Activated CD4-positive, CD25-positive, alpha-beta regulatory T cell (primary cell): ENCODE results near the gene COL20A1.
"Not testable (repeated sequence)": the region's sequence is repeated elsewhere in the genome, so short reads cannot be mapped to it uniquely, and the experiment has no call there.

Source experiments
- DNase-seq, 4 experiments: peaks; one replicate each; lab custom pipeline; 2025; lab: John Stamatoyannopoulos, UW

COL20A1 gene

DNA sequence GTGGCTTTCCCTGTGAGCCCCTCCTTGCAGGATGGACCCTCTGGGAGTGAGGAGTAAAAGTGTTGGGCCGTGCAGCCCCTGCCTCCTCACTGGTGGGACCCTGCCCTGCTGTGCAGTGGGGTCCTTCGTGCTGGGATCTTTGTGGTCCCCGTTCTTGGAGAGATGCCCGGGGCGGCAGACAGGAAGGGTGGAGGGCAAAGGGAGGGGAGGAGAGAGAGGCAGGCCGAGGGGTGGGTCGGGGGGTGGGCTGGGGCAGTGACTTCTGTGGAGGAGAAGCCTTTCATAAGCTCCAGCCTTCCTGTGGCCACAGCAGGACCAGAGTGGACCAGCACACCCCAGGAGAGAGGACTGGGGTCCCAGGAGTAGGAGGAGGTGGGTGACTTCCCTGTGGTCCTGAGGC is at the start of gene COL20A1:
Gene COL20A1, plus strand, starts transcription at position 283 of the 400 bp plus-strand sequence. CDS start 1,922 bp downstream, outside the sequence.
- DNase-seq: no peak

- no peak for DNase-seq
Measured at GRCh38 chr20:63243604-63244247, 49.3 kb upstream of the COL20A1 start.

DNA sequence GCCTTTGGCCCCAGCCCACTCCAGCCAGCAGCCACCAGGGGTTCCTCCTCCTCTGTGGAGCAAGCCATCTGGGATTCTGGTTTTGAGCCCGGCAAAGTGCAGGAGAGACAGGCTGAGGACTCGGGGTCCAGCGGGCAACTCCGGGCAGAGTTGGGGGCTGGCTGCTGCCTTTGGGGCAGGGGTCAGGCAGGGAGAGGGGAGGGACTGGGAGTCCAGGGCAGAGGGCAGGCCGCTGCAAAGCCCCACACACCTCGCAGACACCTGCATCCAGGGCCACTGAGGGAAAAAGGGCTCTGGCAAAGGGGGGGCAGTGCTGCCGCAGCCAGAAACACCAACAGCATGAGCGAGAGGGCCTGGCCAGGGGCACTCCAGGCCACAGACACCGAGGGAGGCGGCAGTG is 48.5 kb upstream of the COL20A1 start:
- DNase-seq: no peak

DNA sequence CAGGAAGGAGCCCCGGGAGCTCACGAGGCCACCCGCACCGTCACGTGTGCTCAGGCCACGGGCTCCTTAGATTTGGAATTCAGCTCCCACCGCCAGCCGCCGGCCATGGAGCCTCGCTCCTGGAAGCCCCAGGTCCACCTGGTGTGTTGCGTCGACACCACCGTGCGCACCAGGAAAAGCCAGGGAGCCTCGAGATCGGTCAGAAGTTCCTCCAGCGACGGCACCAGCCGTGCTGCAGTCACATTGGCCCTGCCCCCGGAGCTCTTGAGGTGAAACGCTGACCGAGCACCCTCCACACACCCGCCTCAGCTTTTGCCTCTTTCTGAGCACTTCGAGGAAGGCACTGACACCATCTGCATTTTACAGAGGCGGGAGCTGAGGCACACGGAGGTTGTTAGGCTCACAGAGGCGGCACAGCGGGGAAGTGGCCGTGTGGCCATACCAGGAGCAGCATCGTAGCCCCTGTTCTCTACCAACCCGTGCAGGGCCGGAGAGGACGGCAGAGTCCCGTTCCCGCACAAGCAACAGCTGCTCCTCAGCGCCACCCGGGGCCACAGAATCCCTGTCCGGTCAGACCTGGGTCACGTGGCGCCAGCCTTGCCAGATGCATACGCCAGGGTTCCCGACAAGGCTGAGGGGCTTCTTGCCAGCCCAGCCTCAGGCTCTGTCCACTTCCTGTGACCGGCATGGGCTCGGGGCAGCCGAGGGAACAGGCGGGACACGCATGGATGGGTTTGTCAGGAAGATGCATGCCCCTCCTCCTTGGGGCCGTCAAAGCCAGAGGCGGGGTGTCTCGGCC is 46.3 kb upstream of the COL20A1 start:
- no peak for DNase-seq

DNA sequence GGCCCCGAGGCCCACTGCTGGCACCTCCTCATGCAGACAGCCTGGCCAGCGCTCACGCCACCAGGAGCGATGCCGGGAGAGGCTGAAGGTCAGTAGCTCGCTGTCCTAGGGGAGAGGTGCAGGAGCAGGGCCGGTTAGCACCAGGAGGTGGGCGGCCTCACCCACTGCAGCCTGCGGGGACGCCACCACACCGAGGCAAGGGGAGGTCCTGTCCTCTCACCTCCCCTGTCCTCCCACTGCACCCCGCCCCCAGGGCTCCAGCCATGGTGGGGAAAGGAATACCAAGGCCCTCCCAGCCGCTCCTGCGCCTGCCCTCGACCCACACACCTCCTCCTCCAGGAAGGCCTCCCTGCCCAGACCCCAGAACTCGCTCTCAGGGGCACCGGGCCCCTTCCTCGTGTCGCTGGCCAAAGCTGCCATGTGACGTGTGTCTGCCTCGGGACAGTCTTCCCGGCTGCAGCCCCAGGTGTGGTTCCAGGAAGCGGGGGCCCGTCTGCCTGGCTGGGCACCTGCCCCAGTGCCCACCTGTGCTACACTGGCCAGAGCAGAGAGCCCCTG is 45.2 kb upstream of the COL20A1 start:
- no peak for DNase-seq

- DNase-seq: no peak
Measured at GRCh38 chr20:63248835-63249591, 44.0 kb upstream of the COL20A1 start.

GRCh38 chr20:63249891-63250290 is 43.1 kb upstream of the COL20A1 start:
- DNase-seq: no peak

- not testable (repeated sequence) for DNase-seq
Measured at GRCh38 chr20:63251350-63251749, 41.6 kb upstream of the COL20A1 start.

DNA sequence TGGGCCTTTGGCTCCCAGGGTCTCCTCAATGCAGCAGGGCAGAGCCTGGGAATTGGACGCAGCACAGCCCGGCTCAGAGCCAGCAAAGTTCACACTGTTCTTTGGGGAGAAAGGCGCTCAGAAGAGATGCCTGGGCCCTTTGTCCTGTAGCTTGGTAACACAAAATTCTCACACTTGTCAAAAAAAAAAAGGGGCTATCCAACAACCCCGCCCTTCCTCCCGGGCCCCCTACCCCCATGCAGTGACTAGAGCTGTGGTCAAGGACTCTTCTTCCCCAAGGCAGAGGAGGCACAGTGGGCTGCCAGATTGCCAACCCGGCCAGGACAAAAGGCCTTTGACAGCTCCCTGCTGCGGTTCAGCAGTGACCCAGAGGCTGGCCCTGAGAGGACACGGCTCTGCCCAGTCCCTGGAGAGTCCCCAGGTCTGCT is 40.7 kb upstream of the COL20A1 start:
- no peak for DNase-seq

DNA sequence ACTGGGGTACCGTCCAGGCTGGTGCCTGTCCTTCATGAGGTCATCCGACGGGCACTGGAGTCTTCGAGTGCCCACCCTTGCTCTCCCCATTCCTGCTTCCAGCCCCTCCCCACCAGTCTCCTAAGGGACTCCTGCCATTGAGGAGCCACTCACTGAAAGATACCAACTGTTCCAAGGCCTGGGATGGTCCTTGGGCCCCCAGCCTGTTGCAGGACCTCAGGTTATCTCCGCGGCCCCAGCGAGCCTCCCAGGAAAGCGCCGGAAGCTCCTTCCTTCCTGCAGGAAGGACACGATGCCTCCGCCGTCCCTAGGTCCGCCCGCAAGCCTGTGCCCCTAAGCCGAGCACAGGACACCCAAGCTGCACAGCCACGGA is 39.9 kb upstream of the COL20A1 start:
- no peak for DNase-seq

- no peak for DNase-seq
Measured at GRCh38 chr20:63253438-63254231, 39.4 kb upstream of the COL20A1 start.

DNA sequence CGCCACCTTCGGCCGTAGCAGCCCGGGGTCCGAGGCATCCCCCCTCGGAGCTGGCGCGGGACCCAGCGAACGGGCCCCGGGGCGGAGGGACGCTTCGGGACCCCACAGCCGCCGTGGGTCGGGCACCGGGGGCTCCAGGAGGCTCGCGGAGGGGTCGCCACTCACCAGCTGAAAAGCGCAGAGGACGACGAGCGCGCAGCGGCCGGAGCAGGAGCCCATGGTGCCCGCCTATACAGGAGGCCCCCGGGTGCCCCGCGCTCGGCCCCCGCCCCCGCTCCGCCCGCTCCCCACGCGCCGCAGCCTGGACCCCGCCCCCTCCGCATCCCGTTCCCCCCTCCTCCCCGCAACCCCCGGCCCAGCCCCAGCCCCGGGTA is 38.8 kb upstream of the COL20A1 start, which contains the start of gene NKAIN4:
Gene NKAIN4, minus strand, starts transcription at position 232 of the 374 bp plus-strand sequence. Its CDS starts 13 bp downstream, at position 219.
- no peak for DNase-seq

DNA sequence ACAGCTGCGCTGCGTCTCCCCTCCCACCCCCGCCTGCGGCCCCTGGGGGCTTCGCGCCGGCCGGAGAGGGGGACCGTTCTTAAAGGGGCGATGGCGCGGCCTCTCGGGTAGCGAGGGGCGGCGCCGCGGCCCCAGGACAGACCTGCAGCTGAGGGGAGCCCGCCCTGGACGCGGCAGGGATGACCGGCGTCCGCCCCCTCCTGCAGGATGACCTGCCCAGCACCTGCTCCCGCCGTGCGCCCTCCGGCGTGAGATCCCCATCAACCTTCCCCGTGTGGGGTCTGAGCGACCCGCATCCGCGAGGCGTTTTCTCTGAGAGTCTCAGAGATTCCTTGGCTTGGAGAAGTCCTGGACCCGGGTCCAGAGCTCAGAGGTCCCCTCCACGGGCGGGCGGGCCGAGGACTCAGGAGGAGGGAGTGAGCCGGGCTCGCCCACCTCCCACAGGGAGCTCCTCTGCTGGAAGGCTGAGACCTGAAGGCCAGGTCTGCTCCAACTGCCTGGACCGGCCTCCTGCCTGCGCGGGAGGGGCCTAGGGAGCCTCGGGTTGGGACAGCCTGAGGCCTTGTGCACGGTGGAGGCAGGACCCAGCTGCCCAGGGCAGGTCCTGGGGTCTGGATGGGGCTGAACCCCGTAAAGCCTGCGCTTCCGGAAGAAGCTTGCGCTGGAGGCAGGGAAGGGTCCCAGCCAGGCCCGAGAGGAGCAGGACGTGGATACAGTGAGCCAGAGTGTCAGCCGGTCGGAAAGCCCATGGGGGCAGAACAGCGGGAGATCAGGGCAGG is 38.2 kb upstream of the COL20A1 start:
- DNase-seq: no peak

GRCh38 chr20:63255931-63256704 is 36.9 kb upstream of the COL20A1 start:
- DNase-seq: no peak

GRCh38 chr20:63256954-63257353 is 36.0 kb upstream of the COL20A1 start:
- DNase-seq: no peak

DNA sequence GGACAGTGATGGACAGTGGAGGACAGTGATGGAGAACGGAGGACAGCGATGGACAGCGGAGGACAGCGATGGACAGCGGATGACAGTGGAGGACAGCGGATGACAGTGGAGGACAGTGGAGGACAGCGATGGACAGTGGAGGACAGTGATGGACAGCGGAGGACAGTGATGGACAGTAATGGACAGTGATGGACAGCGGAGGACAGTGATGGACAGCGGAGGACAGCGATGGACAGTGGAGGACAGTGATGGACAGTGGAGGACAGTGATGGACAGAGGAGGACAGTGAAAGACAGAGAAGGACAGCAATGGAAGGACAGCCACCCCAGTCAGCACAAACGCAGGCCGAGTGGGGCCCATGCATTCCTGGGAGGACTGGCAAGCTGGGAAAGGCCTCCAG is 35.4 kb upstream of the COL20A1 start:
- no peak for DNase-seq

DNA sequence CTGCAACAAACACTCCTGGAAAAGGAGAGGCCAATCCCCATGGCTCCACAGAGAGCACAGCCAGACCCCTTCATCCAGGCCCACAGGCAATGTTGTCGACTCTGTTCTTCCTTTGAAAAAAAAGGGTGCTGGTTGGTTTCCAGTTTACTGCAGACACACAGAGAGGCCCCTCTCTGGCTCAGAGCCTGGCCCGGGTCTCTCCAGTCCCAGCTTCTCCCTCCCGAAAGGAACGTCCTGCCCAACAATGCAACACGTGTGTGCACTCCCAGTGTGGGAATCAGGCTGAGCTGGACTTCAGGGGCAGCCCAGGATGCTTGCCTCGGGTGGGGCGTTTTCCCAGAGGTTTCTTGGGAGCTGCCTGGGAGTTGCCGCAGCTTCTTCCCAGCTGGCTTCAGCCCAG is 34.2 kb upstream of the COL20A1 start:
- no peak for DNase-seq

- no peak for DNase-seq
Measured at GRCh38 chr20:63259734-63260460, 33.1 kb upstream of the COL20A1 start.

GRCh38 chr20:63260521-63260920 is 32.5 kb upstream of the COL20A1 start:
- no peak for DNase-seq
